Measurements from ENCODE around the gene TRIM13. TPM values are rescaled to one million over a fixed set of nuclear protein-coding genes. Genes with fewer than 3 reads are reported as not detected.
"Not testable (repeated sequence)": the region's sequence is repeated elsewhere in the genome, so short reads cannot be mapped to it uniquely, and the experiment has no call there.

The TRIM13 gene
- total and polyA plus RNA-seq, 3 experiments from 2014 or later = 13.2 to 17.1 (median 16.5) TPM

DNA sequence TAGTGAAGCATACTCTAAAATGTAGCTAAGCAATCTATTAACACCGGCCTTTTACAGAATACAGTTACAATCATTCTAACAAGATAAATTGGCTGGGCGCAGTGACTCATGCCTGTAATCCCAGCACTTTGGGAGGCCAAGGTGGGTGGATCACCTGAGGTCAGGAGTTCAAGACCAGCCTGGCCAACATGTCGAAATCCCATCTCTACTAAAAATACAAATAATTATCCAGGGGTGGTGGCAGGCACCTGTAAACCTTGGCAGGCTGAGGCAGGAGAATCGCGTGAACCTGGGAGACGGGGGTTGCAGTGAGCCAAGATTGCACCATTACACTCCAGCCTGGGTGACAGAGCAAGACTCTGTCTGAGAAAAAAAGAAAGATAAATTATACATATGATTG, 6.2 kb upstream of the TRIM13 start:
- H3K4me1 Mint-ChIP-seq; H3K36me3 ChIP-seq (ENCODE audit: insufficient read depth, low read length); H3K27me3 Mint-ChIP-seq; H3K4me3 Mint-ChIP-seq; DNase-seq; H3K4me1 ChIP-seq (ENCODE audit: insufficient read depth, low read length); POLR2A ChIA-PET; H3K9me3 ChIP-seq (ENCODE audit: low read length); H3K27ac ChIP-seq (ENCODE audit: low read depth, low read length); H3K9me3 Mint-ChIP-seq; H3K36me3 Mint-ChIP-seq; H3K4me3 ChIP-seq (ENCODE audit: low read length); H3K27me3 ChIP-seq (ENCODE audit: insufficient read depth, low read length, poor library complexity, severe bottlenecking): not testable (repeated sequence)
- CTCF ChIA-PET = interaction anchor here (0.9 to 1.3 kb wide), 2 partner anchors 10 to 921 kb away, joined by 3 to 5 read pairs; no protein-coding TSS in a partner anchor
- H3K27ac Mint-ChIP-seq = peak overlapping the region in 1 of 8 donors; percentile 72

DNA sequence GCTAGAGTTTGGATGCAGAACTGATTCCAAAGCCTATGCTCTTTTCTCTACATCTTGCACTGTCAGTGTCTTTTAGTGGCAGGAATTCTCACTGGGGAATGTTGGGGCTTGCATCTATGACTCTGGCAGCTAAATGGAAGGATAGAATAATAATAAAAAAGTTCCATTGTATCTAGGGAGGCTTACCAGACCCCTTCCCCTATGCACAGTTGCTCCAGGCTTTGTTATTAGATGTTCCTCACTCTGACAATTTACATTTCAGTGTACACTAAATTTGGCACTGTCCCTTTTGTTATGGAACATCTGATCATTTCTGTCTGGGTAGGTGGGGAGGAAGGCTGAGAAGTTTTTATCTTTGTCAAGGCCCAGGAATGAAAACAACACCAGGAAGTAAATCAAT, 3.7 kb upstream of the TRIM13 start:
- DNase-seq = no peak
- CTCF ChIA-PET = no interaction called here
- H3K36me3 ChIP-seq (ENCODE audit: insufficient read depth, low read length) = no peaks in the 10 kb centered on the region
- H3K27ac ChIP-seq (ENCODE audit: low read depth, low read length) = no peak overlapping the region
- POLR2A ChIA-PET = no interaction called here
- H3K4me1 ChIP-seq (ENCODE audit: insufficient read depth, low read length) = peaks cover 8% of the 10 kb centered on the region
- no peak overlapping the region for H3K4me3 ChIP-seq (ENCODE audit: low read length)
- Mint-ChIP-seq H3K4me3 (peak overlapping the region in 1 of 7 donors; percentile 63), H3K27ac (peak overlapping the region in 2 of 8 donors; percentile 71 to 86), H3K4me1 (peaks cover 12 to 17% (median 16%) of the 10 kb centered on the region in 3 donors), H3K36me3 (peaks cover 0 to 12% (median 1%) of the 10 kb centered on the region in 3 donors), H3K9me3 (no peaks in the 10 kb centered on the region), H3K27me3 (peaks cover 0 to 4% of the 10 kb centered on the region in 2 donors)
- no peaks in the 10 kb centered on the region for H3K9me3 ChIP-seq (ENCODE audit: low read length)
- H3K27me3 ChIP-seq (ENCODE audit: insufficient read depth, low read length, poor library complexity, severe bottlenecking) = no peaks in the 10 kb centered on the region

DNA sequence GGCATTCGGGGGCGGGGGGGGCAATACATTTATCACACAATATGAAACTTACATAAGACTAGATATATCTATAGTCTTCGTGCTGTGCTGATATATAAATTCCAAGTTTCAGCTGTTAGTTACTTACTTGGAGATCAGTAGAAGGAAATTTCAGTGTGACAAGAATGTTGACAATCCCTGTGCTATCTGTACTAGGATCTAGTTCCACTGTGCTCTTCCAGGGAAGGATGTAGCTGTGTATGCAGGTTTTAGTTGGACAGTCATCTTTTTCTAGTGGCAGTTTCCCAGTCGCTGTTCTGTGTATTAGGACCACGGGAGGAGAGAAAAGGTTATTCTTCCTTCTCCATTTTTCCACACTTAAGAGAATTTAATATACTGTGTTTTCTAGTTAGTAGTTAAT, 3.2 kb upstream of the TRIM13 start:
- ChIA-PET POLR2A (interaction anchor here (0.7 kb wide), 1 partner anchor 776 kb away, joined by 3 read pairs; no protein-coding TSS in a partner anchor), CTCF (interaction anchor here (1.7 kb wide), 1 partner anchor 918 kb away, joined by 5 read pairs; no protein-coding TSS in a partner anchor)
- Histone ChIP-seq H3K36me3 (ENCODE audit: insufficient read depth, low read length) (no peaks in the 10 kb centered on the region), H3K4me1 (ENCODE audit: insufficient read depth, low read length) (peaks cover 13% of the 10 kb centered on the region), H3K9me3 (ENCODE audit: low read length) (no peaks in the 10 kb centered on the region), H3K4me3 (ENCODE audit: low read length) (no peak overlapping the region), H3K27me3 (ENCODE audit: insufficient read depth, low read length, poor library complexity, severe bottlenecking) (no peaks in the 10 kb centered on the region), H3K27ac (ENCODE audit: low read depth, low read length) (no peak overlapping the region)
- Mint-ChIP-seq H3K9me3 (no peaks in the 10 kb centered on the region), H3K4me1 (peaks cover 17 to 23% (median 21%) of the 10 kb centered on the region in 3 donors), H3K36me3 (peaks cover 0 to 18% (median 4%) of the 10 kb centered on the region in 3 donors), H3K27me3 (peaks cover 0 to 4% of the 10 kb centered on the region in 2 donors), H3K4me3 (peak overlapping the region in 1 of 7 donors; percentile 60), H3K27ac (peak overlapping the region in 1 of 8 donors; percentile 71)
- DNase-seq = no peak

DNA sequence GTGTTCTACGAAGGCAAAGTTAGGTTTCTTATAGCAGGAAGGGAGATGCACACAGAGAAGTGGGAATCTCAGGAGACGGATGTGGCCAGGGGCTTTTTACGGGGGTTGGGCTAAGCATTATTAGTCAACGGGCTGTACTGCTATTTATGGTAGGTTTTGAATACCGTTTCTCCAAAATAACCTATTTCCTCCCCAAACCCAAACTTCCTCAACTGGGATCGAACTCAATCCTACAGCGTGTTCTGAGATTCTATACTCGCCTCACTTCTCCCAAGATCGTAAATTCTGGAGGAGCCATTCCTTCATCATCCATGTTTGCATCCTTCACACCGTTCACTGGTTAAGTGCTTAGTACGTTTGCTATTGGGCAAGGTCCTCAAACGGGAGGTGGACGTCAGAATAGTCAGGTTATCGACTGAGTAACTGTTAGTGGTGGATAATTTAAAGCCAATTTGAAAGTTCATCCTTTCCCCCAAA, 1.2 kb upstream of the TRIM13 start:
- Mint-ChIP-seq H3K4me3 (peak overlapping the region; percentile 80 to 96 (median 82)), H3K27ac (peak overlapping the region; percentile 33 to 96 (median 82)), H3K9me3 (no peaks in the 10 kb centered on the region), H3K36me3 (peaks cover 0 to 32% (median 4%) of the 10 kb centered on the region in 3 donors), H3K4me1 (peaks cover 30 to 43% (median 41%) of the 10 kb centered on the region in 3 donors), H3K27me3 (peaks cover 0 to 2% of the 10 kb centered on the region in 2 donors)
- no peak for DNase-seq
- no peaks in the 10 kb centered on the region for H3K27me3 ChIP-seq (ENCODE audit: insufficient read depth, low read length, poor library complexity, severe bottlenecking)
- ChIA-PET POLR2A (interaction anchor here (2.0 to 3.5 kb wide), 3 partner anchors 86 to 240 kb away, joined by 10 to 62 read pairs (median 46); no protein-coding TSS in a partner anchor), CTCF (interaction anchor here (1.0 to 3.4 kb wide), 6 partner anchors 9 to 916 kb away, joined by 3 to 50 read pairs (median 18); partner anchors contain the start of gene SPRYD7)
- no peaks in the 10 kb centered on the region for H3K9me3 ChIP-seq (ENCODE audit: low read length)
- peak overlapping the region; percentile 66 for H3K4me3 ChIP-seq (ENCODE audit: low read length)
- peaks cover 31% of the 10 kb centered on the region for H3K4me1 ChIP-seq (ENCODE audit: insufficient read depth, low read length)
- H3K27ac ChIP-seq (ENCODE audit: low read depth, low read length) = peak overlapping the region; percentile 67
- H3K36me3 ChIP-seq (ENCODE audit: insufficient read depth, low read length) = peaks cover 7% of the 10 kb centered on the region

DNA sequence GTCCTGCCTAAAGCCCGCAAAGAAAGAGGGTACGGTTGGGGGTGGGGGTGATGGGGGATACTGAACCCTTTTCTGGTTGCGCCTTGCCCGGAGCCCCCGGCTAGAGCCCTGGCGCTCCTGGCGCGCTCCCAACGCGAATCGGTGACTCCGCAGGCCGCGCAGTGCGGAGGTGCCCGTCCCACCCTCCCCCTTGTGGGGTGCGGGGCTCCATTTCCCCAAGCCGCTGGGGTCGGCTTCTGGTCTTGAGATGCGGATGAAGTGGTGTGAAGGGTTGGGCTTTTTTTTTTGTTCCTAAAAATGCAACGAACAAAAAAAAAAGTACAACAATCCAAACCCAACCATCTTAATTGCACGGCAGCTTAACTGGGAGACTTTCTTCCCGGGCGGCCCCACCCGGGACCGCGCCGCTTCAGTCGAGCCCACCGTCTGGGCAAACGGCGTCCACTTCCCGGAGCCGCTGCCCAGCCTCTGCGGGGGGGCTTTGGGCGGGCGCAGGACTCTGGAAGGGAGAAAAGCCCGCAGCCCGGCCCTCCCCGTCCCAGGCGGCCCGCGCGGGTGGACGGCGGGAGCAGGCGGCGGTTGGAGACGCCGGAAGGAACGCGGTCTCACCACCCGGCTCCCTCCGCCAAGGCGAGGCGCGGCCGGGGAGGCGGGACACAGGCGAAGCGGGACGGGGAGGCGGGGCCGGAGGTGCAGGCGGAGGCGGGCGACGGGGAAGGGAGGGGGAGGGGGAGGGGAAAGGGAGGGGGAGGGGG, 504 bp upstream of the TRIM13 start:
- Histone ChIP-seq H3K27ac (ENCODE audit: low read depth, low read length) (peak overlapping the region; percentile 67), H3K27me3 (ENCODE audit: insufficient read depth, low read length, poor library complexity, severe bottlenecking) (no peaks in the 10 kb centered on the region), H3K9me3 (ENCODE audit: low read length) (no peaks in the 10 kb centered on the region), H3K4me1 (ENCODE audit: insufficient read depth, low read length) (peaks cover 31% of the 10 kb centered on the region), H3K4me3 (ENCODE audit: low read length) (peak overlapping the region; percentile 66), H3K36me3 (ENCODE audit: insufficient read depth, low read length) (peaks cover 7% of the 10 kb centered on the region)
- peak; percentile 75 to 88 (median 83) for DNase-seq
- H3K27ac Mint-ChIP-seq = peak overlapping the region in 6 of 8 donors; percentile 33 to 96 (median 82)
- H3K36me3 Mint-ChIP-seq = peaks cover 0 to 37% (median 4%) of the 10 kb centered on the region in 3 donors
- no peaks in the 10 kb centered on the region for H3K9me3 Mint-ChIP-seq
- H3K27me3 Mint-ChIP-seq = peaks cover 0 to 2% of the 10 kb centered on the region in 2 donors
- H3K4me3 Mint-ChIP-seq = peak overlapping the region; percentile 80 to 96 (median 82)
- ChIA-PET POLR2A (interaction anchor here (0.8 to 3.5 kb wide), 14 partner anchors 10 to 915 kb away, joined by 3 to 62 read pairs (median 7); partner anchors contain the start of genes EBPL, KPNA3, RNASEH2B and SPRYD7), CTCF (interaction anchor here (0.8 to 3.4 kb wide), 28 partner anchors 8 to 922 kb away, joined by 3 to 50 read pairs (median 6); partner anchors contain the start of gene SPRYD7)
- H3K4me1 Mint-ChIP-seq = peaks cover 34 to 50% (median 47%) of the 10 kb centered on the region in 3 donors

DNA sequence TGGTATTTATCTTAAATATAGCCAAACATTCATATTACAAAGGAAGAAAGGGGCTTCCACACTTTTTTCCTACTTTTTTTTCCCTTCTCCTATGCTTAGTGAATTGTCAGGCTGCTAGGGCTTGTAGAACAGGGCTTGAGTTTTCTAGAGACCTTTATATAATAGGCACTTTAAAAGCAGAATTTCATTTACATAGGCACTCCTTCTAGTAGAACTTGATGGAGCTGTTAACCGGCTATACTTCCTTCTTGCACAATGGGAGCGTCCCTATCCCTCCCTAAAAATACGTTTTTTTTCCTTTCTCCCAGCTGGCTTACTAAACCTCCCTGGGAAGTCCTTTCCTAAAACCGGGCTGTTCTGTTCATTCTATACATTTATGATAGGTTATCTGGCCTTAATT, 1.1 kb downstream of the TRIM13 start:
- peak overlapping the region; percentile 88 for H3K27ac ChIP-seq (ENCODE audit: low read depth, low read length)
- Mint-ChIP-seq H3K27ac (peak overlapping the region; percentile 6 to 96 (median 75)), H3K9me3 (no peaks in the 10 kb centered on the region), H3K36me3 (peaks cover 0 to 48% (median 4%) of the 10 kb centered on the region in 3 donors), H3K27me3 (peaks cover 0 to 2% of the 10 kb centered on the region in 2 donors), H3K4me1 (peaks cover 44 to 66% (median 63%) of the 10 kb centered on the region in 3 donors), H3K4me3 (peak overlapping the region; percentile 16 to 96 (median 88))
- H3K27me3 ChIP-seq (ENCODE audit: insufficient read depth, low read length, poor library complexity, severe bottlenecking) = no peaks in the 10 kb centered on the region
- peaks cover 7% of the 10 kb centered on the region for H3K36me3 ChIP-seq (ENCODE audit: insufficient read depth, low read length)
- CTCF ChIA-PET = interaction anchor here (0.6 to 3.4 kb wide), 39 partner anchors 9 to 1071 kb away, joined by 3 to 50 read pairs (median 4); partner anchors contain the start of genes KCNRG and SPRYD7
- no peak for DNase-seq
- POLR2A ChIA-PET = interaction anchor here (0.5 to 3.5 kb wide), 18 partner anchors 8 to 1456 kb away, joined by 3 to 62 read pairs (median 6); partner anchors contain the start of genes KPNA3, RNASEH2B and SPRYD7
- H3K9me3 ChIP-seq (ENCODE audit: low read length) = no peaks in the 10 kb centered on the region
- peaks cover 43% of the 10 kb centered on the region for H3K4me1 ChIP-seq (ENCODE audit: insufficient read depth, low read length)
- peak overlapping the region; percentile 92 for H3K4me3 ChIP-seq (ENCODE audit: low read length)

DNA sequence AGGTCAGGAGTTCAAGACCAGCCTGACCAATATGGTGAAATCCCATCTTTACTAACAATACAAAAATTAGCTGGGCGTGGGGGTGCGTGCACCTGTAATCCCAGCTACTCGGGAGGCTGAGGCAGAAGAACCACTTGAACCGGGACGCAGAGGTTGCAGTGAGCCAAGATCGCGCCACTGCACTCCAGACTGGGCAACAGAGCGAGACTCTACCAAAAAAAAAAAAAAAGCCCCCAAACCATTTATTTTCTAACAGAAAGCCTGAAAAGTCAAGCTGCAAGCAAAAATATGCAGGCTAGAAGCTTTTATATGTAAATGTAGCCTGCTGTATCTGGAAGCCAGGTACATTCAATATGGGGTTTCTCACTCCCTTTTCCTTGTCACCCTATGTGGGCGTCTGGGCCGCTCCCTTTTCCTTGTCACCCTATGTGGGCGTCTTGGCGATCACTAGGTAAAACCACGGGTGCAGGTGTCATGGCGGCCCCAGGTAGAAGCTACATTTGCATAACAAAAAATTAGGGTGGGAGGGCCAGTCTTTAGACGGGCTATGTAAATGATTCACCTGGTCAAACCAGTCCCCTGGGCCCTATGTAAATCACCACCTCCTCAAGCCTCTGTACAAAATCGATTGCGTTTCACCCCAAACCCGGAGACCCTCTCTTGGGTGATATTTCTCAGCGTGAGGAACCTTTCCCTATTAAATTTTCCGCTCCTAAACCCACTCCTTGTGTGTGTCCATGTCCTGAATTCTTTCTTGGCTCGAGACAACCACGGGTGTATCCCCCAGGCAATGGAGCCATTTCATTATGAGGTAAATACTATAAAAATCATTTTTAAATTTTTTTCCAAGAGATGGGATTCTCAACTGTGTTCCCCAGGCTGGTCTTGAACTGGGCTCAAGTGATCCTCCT, 2.1 kb downstream of the TRIM13 start:
- H3K4me1 Mint-ChIP-seq = peaks cover 50 to 73% (median 71%) of the 10 kb centered on the region in 3 donors
- Histone ChIP-seq H3K9me3 (ENCODE audit: low read length) (no peaks in the 10 kb centered on the region), H3K36me3 (ENCODE audit: insufficient read depth, low read length) (peaks cover 7% of the 10 kb centered on the region), H3K27ac (ENCODE audit: low read depth, low read length) (no peak overlapping the region), H3K4me1 (ENCODE audit: insufficient read depth, low read length) (peaks cover 49% of the 10 kb centered on the region), H3K4me3 (ENCODE audit: low read length) (no peak overlapping the region), H3K27me3 (ENCODE audit: insufficient read depth, low read length, poor library complexity, severe bottlenecking) (no peaks in the 10 kb centered on the region)
- DNase-seq = no peak
- no peaks in the 10 kb centered on the region for H3K9me3 Mint-ChIP-seq
- CTCF ChIA-PET = interaction anchor here (1.2 to 3.4 kb wide), 8 partner anchors 16 to 912 kb away, joined by 3 to 50 read pairs (median 13); partner anchors contain the start of gene KCNRG
- H3K27ac Mint-ChIP-seq = peak overlapping the region in 3 of 8 donors; percentile 67 to 96 (median 80)
- peaks cover 0 to 2% of the 10 kb centered on the region in 2 donors for H3K27me3 Mint-ChIP-seq
- peaks cover 0 to 56% (median 4%) of the 10 kb centered on the region in 3 donors for H3K36me3 Mint-ChIP-seq
- peak overlapping the region in 6 of 7 donors; percentile 13 to 91 (median 86) for H3K4me3 Mint-ChIP-seq
- POLR2A ChIA-PET = interaction anchor here (0.5 to 3.5 kb wide), 4 partner anchors 8 to 1584 kb away, joined by 3 to 46 read pairs (median 4); no protein-coding TSS in a partner anchor

Measured in CD8-positive, alpha-beta memory T cell (primary cell).